KMS-11 (cell line): ENCODE data around the gene UAP1.

Source experiments
- H2AFZ ChIP-seq: fragments of 200-600 bp; sonication (generic); 2 replicates; pipeline ENCODE4 v1.6.1; 2016; ENCODE audit warnings: antibody characterized with exemption, mixed run types, low read depth
- H3K27ac ChIP-seq: fragments of 200-600 bp; sonication (generic); 2 replicates; pipeline ENCODE4 v1.6.1; 2016; ENCODE audit warnings: mild to moderate bottlenecking, mixed run types
- H3K27me3 ChIP-seq: fragments of 200-600 bp; sonication (generic); 2 replicates; pipeline ENCODE4 v1.6.1; 2017; ENCODE audit warnings: mild to moderate bottlenecking, low read depth, mixed run types, moderate library complexity; ENCODE audit not compliant: insufficient read depth
- H3K36me3 ChIP-seq: fragments of 200-600 bp; sonication (generic); 2 replicates; pipeline ENCODE4 v1.6.1; 2017; ENCODE audit warnings: mild to moderate bottlenecking, mixed run types; ENCODE audit not compliant: insufficient read depth
- H3K4me1 ChIP-seq: fragments of 200-600 bp; sonication (generic); 2 replicates; pipeline ENCODE4 v1.6.1; 2016; ENCODE audit warnings: mild to moderate bottlenecking, low read depth, mixed run types; ENCODE audit not compliant: poor library complexity, severe bottlenecking
- H3K4me2 ChIP-seq: fragments of 200-600 bp; sonication (generic); 2 replicates; pipeline ENCODE4 v1.7.0; 2016; ENCODE audit warnings: mild to moderate bottlenecking, mixed run types
- H3K4me3 ChIP-seq: fragments of 200-600 bp; sonication (generic); IDR thresholded peaks from 2 replicates; pipeline ENCODE4 v1.6.1; 2017; ENCODE audit warnings: low read depth, low read length, mixed read lengths; ENCODE audit not compliant: insufficient read depth
- H3K79me2 ChIP-seq: fragments of 200-600 bp; sonication (generic); 2 replicates; pipeline ENCODE4 v1.6.1; 2016; ENCODE audit warnings: low read depth, mixed run types; ENCODE audit not compliant: insufficient read depth
- H3K9ac ChIP-seq: fragments of 200-600 bp; sonication (generic); 2 replicates; pipeline ENCODE4 v1.6.1; 2016; ENCODE audit warnings: mild to moderate bottlenecking, mixed run types
- H4K20me1 ChIP-seq: fragments of 200-600 bp; sonication (generic); 2 replicates; pipeline ENCODE4 v1.6.1; 2016; ENCODE audit warnings: mild to moderate bottlenecking, mixed run types; ENCODE audit not compliant: insufficient read depth
- TF ChIP-seq, protein P1 (sequence below): fragments of 200-600 bp; sonication (generic); conservative IDR thresholded peaks from 2 replicates; pipeline ENCODE4 v1.6.1; 2017; ENCODE audit warnings: low read depth, mild to moderate bottlenecking, antibody characterized with exemption, low read length, moderate library complexity, mixed read lengths

Gene UAP1

DNA sequence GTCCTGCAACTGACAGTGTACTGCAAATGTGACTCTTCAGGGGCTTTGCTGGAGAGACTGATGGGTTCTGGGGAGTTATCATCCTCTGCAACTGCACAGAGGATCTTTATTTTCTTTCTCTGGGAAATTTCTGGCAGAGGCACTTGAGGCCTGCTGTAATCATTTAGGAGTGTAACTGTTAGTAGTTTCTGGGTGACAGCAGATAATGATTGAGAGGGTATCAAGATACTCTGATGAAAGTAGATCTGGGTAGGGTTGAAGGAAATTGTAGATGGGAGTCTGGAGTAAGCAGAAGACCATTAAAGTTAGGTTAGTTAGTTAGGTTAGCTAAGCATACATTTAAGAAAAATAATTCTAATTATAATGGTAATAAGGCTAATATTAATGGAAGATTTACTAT, 59.7 kb downstream of the UAP1 start:
- TF ChIP-seq, protein P1, sequence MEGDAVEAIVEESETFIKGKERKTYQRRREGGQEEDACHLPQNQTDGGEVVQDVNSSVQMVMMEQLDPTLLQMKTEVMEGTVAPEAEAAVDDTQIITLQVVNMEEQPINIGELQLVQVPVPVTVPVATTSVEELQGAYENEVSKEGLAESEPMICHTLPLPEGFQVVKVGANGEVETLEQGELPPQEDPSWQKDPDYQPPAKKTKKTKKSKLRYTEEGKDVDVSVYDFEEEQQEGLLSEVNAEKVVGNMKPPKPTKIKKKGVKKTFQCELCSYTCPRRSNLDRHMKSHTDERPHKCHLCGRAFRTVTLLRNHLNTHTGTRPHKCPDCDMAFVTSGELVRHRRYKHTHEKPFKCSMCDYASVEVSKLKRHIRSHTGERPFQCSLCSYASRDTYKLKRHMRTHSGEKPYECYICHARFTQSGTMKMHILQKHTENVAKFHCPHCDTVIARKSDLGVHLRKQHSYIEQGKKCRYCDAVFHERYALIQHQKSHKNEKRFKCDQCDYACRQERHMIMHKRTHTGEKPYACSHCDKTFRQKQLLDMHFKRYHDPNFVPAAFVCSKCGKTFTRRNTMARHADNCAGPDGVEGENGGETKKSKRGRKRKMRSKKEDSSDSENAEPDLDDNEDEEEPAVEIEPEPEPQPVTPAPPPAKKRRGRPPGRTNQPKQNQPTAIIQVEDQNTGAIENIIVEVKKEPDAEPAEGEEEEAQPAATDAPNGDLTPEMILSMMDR: no peak

DNA sequence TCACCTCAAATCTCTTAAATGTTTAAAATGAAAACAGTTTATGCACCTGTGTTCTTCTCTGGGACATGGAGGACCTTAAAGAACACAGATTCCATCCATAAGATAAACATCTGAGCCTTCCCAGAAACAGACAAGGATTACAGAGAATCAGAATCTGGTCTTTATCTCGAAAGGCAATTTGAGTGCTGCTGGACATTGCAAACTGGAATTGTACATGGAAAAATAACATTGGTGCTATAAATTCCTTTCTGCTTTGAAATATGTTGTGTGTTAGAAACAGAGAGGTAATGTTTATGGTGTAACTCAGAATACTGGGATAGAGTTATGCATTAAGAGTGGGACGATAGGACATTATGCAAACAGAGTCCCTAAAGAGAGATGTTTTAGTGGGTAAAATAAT, 64.2 kb downstream of the UAP1 start:
- no peak overlapping the region; the same call in 1 of the 2 replicates for H3K27ac ChIP-seq
- H4K20me1 ChIP-seq: no peaks in the 10 kb centered on the region
- H3K4me1 ChIP-seq: peaks cover 49% of the 10 kb centered on the region
- no peak overlapping the region for H3K9ac ChIP-seq
- no peaks in the 10 kb centered on the region for H3K36me3 ChIP-seq
- no peak overlapping the region for H2AFZ ChIP-seq
- H3K4me3 ChIP-seq: no peak overlapping the region
- no peaks in the 10 kb centered on the region for H3K79me2 ChIP-seq
- H3K27me3 ChIP-seq: no peaks in the 10 kb centered on the region
- TF ChIP-seq, protein P1: no peak
- H3K4me2 ChIP-seq: no peak overlapping the region; the same call in 1 of the 2 replicates

More for the DNA sequence above, 59.7 kb downstream of the UAP1 start:
- Histone ChIP-seq H3K79me2 (no peaks in the 10 kb centered on the region), H3K27ac (no peak overlapping the region), H2AFZ (no peak overlapping the region), H3K27me3 (no peaks in the 10 kb centered on the region), H4K20me1 (no peaks in the 10 kb centered on the region), H3K4me3 (no peak overlapping the region), H3K4me2 (no peak overlapping the region), H3K36me3 (no peaks in the 10 kb centered on the region), H3K9ac (no peak overlapping the region), H3K4me1 (peaks cover 10% of the 10 kb centered on the region)

DNA sequence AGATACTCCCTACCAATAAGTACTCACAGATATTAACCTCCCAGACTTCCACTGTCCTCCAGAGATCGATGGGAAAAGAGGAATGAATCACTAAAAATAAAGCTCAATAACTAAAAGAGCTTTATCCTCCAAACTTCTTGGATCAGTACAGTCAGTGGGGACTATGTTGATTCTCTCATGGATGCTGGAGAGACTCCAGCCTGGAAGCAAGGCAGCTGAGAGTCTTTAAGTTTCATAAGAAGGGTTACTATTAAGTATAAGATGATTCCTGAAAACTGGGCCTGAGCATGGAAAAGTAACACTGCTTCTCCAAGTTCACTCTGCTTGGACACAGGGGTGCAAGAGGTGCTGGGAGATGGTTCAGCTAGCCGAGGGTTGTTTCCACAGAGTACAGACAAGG, 64.6 kb downstream of the UAP1 start:
- Histone ChIP-seq H3K27ac (peak overlapping the region; percentile 75; the same call in 1 of the 2 replicates), H3K4me3 (peak overlapping the region; percentile 89), H3K79me2 (no peaks in the 10 kb centered on the region), H3K9ac (peak overlapping the region; percentile 61; the same call in 1 of the 2 replicates), H4K20me1 (no peaks in the 10 kb centered on the region), H3K4me2 (peak overlapping the region; percentile 90), H3K36me3 (no peaks in the 10 kb centered on the region), H3K27me3 (no peaks in the 10 kb centered on the region), H3K4me1 (peaks cover 51% of the 10 kb centered on the region), H2AFZ (peak overlapping the region; percentile 66)
- TF ChIP-seq, protein P1: no peak

DNA sequence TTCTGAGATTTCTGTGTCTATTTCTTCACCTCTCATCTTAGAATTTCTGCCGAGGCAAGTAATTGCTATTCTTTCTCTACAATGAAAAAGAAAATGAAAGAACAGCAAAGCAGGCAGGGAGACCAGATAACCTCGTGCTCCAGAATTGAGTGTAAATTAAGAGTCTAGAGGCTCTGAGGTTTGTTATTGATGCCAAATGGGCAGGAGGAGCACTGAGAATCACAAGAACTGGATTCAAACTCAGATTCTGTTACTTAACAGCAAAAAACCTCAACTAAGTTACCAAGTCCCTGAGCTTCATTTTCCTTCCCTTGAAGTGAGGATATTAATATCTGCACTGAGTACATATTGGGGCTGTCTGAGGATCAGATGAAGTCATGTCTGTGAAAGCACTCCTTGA, 65.2 kb downstream of the UAP1 start:
- peak overlapping the region; percentile 89 for H3K4me3 ChIP-seq
- H3K4me1 ChIP-seq: peaks cover 58% of the 10 kb centered on the region
- H3K79me2 ChIP-seq: no peaks in the 10 kb centered on the region
- no peaks in the 10 kb centered on the region for H4K20me1 ChIP-seq
- TF ChIP-seq, protein P1: no peak
- H2AFZ ChIP-seq: peak overlapping the region; percentile 66
- H3K9ac ChIP-seq: peak overlapping the region; percentile 61
- H3K27ac ChIP-seq: peak overlapping the region; percentile 75
- no peaks in the 10 kb centered on the region for H3K36me3 ChIP-seq
- H3K27me3 ChIP-seq: no peaks in the 10 kb centered on the region
- peak overlapping the region; percentile 90 for H3K4me2 ChIP-seq
